CD4-positive, alpha-beta T cell (primary cell): ENCODE results near the gene SAMD8. TPM values are rescaled to one million over a fixed set of nuclear protein-coding genes. Genes with fewer than 3 reads are reported as not detected.
"Not testable (repeated sequence)": the region's sequence is repeated elsewhere in the genome, so short reads cannot be mapped to it uniquely, and the experiment has no call there.

Source experiments
- ATAC-seq: fragments of 200-7000 bp; cut with Tn5 transposase; one replicate; pipeline ENCODE4 v1.10.0; 2022; ENCODE audit warnings: mild to moderate bottlenecking; ENCODE audit not compliant: poor library complexity
- CTCF ChIA-PET: fragments of 350-600 bp; sonication (Branson Sonifier 250); formaldehyde crosslinking; loops from one replicate; lab custom pipeline; 2021; ENCODE audit warnings: antibody characterized with exemption, inconsistent platforms; lab: Charles Lee
- POLR2A ChIA-PET: fragments of 350-600 bp; sonication (Branson Sonifier 250); formaldehyde crosslinking; loops from one replicate; lab custom pipeline; 2021; ENCODE audit warnings: antibody characterized with exemption, inconsistent platforms; lab: Charles Lee
- DNase-seq, 14 experiments: peaks; one replicate each; pipeline ENCODE4 v3.0.0-alpha.2; 2013 to 2020; ENCODE audit warnings: mixed read lengths in 2 of 14
- H3K27ac ChIP-seq, 2 donors: one replicate each; pipeline versions ENCODE4 v1.5.1 to v1.7.0; 2013; ENCODE audit warnings: low read length in 2 of 2, low read depth in 1 of 2, mild to moderate bottlenecking in 1 of 2
- H3K27me3 ChIP-seq, 2 experiments: 1 replicate in 1 of 2; 2 replicates in 1 of 2; pipeline versions ENCODE4 v1.6.1 to v1.7.0; 2013; ENCODE audit warnings: low read length in 2 of 2, control low read depth in 1 of 2, mild to moderate bottlenecking in 1 of 2, moderate library complexity in 1 of 2; ENCODE audit not compliant: insufficient read depth in 2 of 2, control insufficient read depth in 1 of 2
- H3K36me3 ChIP-seq: one replicate; pipeline ENCODE4 v1.6.1; 2013; ENCODE audit warnings: low read length, control low read depth; ENCODE audit not compliant: insufficient read depth
- H3K4me1 ChIP-seq: one replicate; pipeline ENCODE4 v1.6.1; 2013; ENCODE audit warnings: low read length, control low read depth; ENCODE audit not compliant: insufficient read depth
- H3K4me3 ChIP-seq: one replicate; pipeline ENCODE4 v1.5.1; 2013; ENCODE audit warnings: mild to moderate bottlenecking, low read length, moderate library complexity
- H3K9me3 ChIP-seq, 2 experiments: 1 replicate in 1 of 2; 2 replicates in 1 of 2; pipeline versions ENCODE4 v1.6.1 to v1.7.0; 2013; ENCODE audit warnings: low read length in 2 of 2, mild to moderate bottlenecking in 2 of 2, control low read depth in 1 of 2, moderate library complexity in 1 of 2; ENCODE audit not compliant: control insufficient read depth in 1 of 2, insufficient read depth in 1 of 2
- H3K27ac Mint-ChIP-seq: one replicate; pipeline ENCODE4 v1.8.0; 2020; ENCODE audit warnings: mixed read lengths
- H3K27me3 Mint-ChIP-seq: one replicate; pipeline ENCODE4 v1.8.0; 2021; ENCODE audit warnings: mixed read lengths
- H3K36me3 Mint-ChIP-seq: one replicate; pipeline ENCODE4 v1.8.0; 2021; ENCODE audit warnings: low read depth, mixed read lengths
- H3K4me1 Mint-ChIP-seq: one replicate; pipeline ENCODE4 v1.8.0; 2021; ENCODE audit warnings: low read depth, mixed read lengths
- H3K4me3 Mint-ChIP-seq: one replicate; pipeline ENCODE4 v1.8.0; 2020; ENCODE audit warnings: mild to moderate bottlenecking, mixed read lengths
- H3K9me3 Mint-ChIP-seq: one replicate; pipeline ENCODE4 v1.8.0; 2020; ENCODE audit warnings: mixed read lengths
- intact Hi-C, 2 experiments: fragments of 100-400 bp; cut with DNase I in 1 of 2; cut with micrococcal nuclease in 1 of 2; formaldehyde crosslinking; loops; one replicate each; pipeline versions ENCODE4 v1.15.1 to v1.9.0; 2023 to 2025; cut with DNase I, micrococcal nuclease
- total RNA-seq, 174 experiments: library from RNA in 2 of 174; stranded (reverse) in 2 of 174; gene quantifications; one replicate each; pipeline ENCODE4 v1.2.3 and lab custom pipeline; 2021 to 2026
- TF ChIP-seq, protein P1 (sequence below): fragments of 200-600 bp; IDR thresholded peaks from one replicate; pipeline ENCODE4 v1.8.0; 2022; ENCODE audit warnings: antibody characterized with exemption, mild to moderate bottlenecking

SAMD8 gene
- total RNA-seq, 2 experiments from 2014 or later = 34.1 to 37.4 TPM

DNA sequence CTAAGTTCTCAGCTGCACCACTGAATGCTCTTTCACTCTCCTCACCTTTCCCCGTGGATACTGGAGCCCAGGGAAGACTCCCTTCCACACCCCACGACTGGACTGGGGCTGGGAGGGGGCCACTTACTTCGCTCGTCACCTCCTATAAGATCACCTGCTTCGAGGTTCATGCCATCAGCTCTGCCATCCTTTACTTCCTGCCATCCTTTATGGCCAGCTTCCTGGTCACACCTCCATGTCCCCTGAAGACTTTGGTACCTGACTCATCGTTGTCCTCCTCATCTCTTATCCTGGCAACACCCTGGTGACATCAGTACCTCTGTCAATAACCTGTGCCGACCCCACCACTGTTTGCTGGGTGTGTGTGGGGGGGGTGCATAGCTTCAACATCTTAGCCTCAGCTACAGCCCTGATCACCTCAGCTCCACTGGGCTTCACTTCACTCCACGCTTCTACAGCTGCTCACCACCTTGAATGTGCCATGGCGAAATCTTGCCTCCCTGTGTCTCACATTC lies 90.4 kb downstream of the SAMD8 start:
- Mint-ChIP-seq H3K4me1 (no peaks in the 10 kb centered on the region), H3K36me3 (no peaks in the 10 kb centered on the region), H3K4me3 (no peak overlapping the region), H3K9me3 (no peaks in the 10 kb centered on the region), H3K27me3 (no peaks in the 10 kb centered on the region), H3K27ac (no peak overlapping the region)
- DNase-seq = no peak
- no peak for ATAC-seq
- intact Hi-C loops = no loop called here
- Histone ChIP-seq H3K4me3 (no peak overlapping the region), H3K9me3 (no peaks in the 10 kb centered on the region), H3K36me3 (no peaks in the 10 kb centered on the region), H3K4me1 (no peaks in the 10 kb centered on the region), H3K27ac (no peak overlapping the region), H3K27me3 (no peaks in the 10 kb centered on the region)
- POLR2A ChIA-PET = interaction anchor here (0.7 to 0.9 kb wide), 2 partner anchors 9 to 15 kb away, joined by 3 to 4 read pairs; partner anchors contain the start of gene VDAC2
- TF ChIP-seq, protein P1, sequence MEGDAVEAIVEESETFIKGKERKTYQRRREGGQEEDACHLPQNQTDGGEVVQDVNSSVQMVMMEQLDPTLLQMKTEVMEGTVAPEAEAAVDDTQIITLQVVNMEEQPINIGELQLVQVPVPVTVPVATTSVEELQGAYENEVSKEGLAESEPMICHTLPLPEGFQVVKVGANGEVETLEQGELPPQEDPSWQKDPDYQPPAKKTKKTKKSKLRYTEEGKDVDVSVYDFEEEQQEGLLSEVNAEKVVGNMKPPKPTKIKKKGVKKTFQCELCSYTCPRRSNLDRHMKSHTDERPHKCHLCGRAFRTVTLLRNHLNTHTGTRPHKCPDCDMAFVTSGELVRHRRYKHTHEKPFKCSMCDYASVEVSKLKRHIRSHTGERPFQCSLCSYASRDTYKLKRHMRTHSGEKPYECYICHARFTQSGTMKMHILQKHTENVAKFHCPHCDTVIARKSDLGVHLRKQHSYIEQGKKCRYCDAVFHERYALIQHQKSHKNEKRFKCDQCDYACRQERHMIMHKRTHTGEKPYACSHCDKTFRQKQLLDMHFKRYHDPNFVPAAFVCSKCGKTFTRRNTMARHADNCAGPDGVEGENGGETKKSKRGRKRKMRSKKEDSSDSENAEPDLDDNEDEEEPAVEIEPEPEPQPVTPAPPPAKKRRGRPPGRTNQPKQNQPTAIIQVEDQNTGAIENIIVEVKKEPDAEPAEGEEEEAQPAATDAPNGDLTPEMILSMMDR = no peak
- CTCF ChIA-PET = interaction anchor here (0.8 to 2.4 kb wide), 2 partner anchors 14 to 34 kb away, joined by 4 to 9 read pairs; partner anchors contain the start of gene COMTD1

- intact Hi-C loops = no loop called here
- no peaks in the 10 kb centered on the region for H3K36me3 ChIP-seq
- H3K9me3 ChIP-seq = no peaks in the 10 kb centered on the region
- Mint-ChIP-seq H3K27ac (no peak overlapping the region), H3K4me1 (no peaks in the 10 kb centered on the region), H3K36me3 (no peaks in the 10 kb centered on the region), H3K9me3 (no peaks in the 10 kb centered on the region), H3K27me3 (no peaks in the 10 kb centered on the region), H3K4me3 (no peak overlapping the region)
- TF ChIP-seq, protein P1 = no peak
- H3K27ac ChIP-seq = no peak overlapping the region
- ATAC-seq = no peak
- H3K4me1 ChIP-seq = no peaks in the 10 kb centered on the region
- H3K4me3 ChIP-seq = no peak overlapping the region
- POLR2A ChIA-PET = no interaction called here
- no peak for DNase-seq
- no peaks in the 10 kb centered on the region for H3K27me3 ChIP-seq
- CTCF ChIA-PET = interaction anchor here (0.8 kb wide), 1 partner anchor 33 kb away, joined by 4 read pairs; the partner anchor contains the start of gene COMTD1
These were observed 91.0 kb downstream of the SAMD8 start for GRCh38 chr10:75202321-75203045.

GRCh38 chr10:75203046-75203620 lies 91.7 kb downstream of the SAMD8 start:
- H3K27me3 Mint-ChIP-seq, H3K36me3 Mint-ChIP-seq, H3K4me1 Mint-ChIP-seq, H3K4me3 Mint-ChIP-seq, H3K27ac Mint-ChIP-seq, DNase-seq, H3K4me1 ChIP-seq, H3K36me3 ChIP-seq, H3K9me3 Mint-ChIP-seq, ATAC-seq, H3K4me3 ChIP-seq, intact Hi-C loops, H3K27ac ChIP-seq, H3K9me3 ChIP-seq, H3K27me3 ChIP-seq: not testable (repeated sequence)
- POLR2A ChIA-PET = interaction anchor here (1.0 to 1.2 kb wide), 2 partner anchors 9 to 30 kb away, joined by 3 to 6 read pairs; no protein-coding TSS in a partner anchor
- CTCF ChIA-PET = interaction anchor here (1.4 kb wide), 2 partner anchors 15 to 27 kb away, joined by 4 to 8 read pairs; no protein-coding TSS in a partner anchor
